ENCODE results near the gene SEMA7A.
A peak's percentile ranks its signal among the peaks of the same experiment; 100 is the strongest.
"Not testable (repeated sequence)": the region's sequence is repeated elsewhere in the genome, so short reads cannot be mapped to it uniquely, and the experiment has no call there.

The SEMA7A gene, protein sequence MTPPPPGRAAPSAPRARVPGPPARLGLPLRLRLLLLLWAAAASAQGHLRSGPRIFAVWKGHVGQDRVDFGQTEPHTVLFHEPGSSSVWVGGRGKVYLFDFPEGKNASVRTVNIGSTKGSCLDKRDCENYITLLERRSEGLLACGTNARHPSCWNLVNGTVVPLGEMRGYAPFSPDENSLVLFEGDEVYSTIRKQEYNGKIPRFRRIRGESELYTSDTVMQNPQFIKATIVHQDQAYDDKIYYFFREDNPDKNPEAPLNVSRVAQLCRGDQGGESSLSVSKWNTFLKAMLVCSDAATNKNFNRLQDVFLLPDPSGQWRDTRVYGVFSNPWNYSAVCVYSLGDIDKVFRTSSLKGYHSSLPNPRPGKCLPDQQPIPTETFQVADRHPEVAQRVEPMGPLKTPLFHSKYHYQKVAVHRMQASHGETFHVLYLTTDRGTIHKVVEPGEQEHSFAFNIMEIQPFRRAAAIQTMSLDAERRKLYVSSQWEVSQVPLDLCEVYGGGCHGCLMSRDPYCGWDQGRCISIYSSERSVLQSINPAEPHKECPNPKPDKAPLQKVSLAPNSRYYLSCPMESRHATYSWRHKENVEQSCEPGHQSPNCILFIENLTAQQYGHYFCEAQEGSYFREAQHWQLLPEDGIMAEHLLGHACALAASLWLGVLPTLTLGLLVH

DNA sequence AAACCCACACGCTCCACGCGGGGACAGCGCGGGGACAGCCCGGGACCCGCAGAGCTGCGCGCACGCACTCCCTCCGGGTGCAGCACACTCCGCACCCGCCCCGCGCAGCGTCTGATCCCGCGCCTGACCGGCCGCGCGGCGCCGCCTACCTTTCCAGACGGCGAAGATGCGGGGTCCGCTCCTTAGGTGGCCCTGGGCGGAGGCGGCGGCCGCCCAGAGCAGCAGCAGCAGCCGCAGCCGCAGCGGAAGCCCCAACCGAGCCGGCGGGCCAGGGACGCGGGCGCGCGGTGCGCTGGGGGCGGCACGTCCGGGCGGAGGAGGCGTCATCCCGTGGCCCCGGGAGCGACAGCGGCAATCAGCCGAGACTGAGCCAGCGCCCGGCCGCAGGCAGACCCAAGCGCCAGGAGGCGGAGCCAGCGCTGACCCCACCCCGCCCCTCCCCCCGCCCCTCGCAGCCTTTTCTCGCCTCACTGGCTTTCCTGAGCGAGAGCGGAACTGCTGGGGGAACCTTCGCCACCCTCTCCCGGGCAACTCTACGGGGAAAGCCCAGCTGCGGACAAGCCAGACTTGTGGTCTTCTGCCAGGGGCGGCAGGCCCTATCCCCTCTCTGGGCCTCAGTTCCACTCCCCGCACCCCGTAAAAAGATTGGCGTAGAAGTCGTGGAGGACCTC, at the start of gene SEMA7A:
Gene SEMA7A (minus strand): TSS at position 367 of the 671 bp plus-strand sequence. CDS start 40 bp downstream, at position 327.
- DNase-seq (ENCODE audit: low spot score), result peak; percentile 92

DNA sequence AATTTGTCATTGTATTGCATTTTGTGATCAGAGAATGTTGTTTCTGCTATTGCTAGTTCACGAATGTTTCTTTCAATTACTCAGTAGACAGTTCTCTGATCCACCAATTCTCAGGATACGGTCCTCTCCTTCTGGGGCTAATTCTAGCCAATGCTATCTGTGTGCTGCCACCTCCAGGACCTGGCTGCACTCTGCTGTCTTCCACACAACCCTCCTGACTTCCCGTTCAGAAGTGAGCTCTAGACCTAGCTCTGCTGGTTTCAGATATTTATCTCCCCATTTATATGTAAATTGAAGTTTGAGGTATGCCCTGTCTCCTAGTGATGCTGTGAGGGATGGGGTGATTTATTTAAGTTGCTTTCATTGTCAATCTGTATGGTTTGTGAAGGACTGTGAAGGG, 48.9 kb upstream of the SEMA7A start:
- DNase-seq (ENCODE audit: low spot score), result no peak

DNA sequence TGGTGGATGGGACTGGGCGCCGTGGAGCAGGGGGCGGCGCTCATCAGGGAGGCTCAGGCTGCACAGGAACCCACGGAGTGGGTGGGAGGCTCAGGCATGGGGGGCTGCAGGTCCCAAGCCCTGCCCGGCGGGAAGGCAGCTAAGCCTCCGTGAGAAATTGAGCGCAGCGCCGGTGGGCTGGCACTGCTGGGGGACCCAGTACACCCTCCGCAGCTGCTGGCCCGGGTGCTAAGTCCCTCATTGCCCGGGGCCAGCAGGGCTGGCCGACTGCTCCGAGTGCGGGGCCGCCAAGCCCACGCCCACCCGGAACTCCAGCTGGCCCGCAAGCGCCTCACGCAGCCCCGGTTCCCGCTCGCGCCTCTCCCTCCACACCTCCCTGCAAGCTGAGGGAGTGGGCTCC, 46.6 kb upstream of the SEMA7A start:
- DNase-seq (ENCODE audit: low spot score), result not testable (repeated sequence)

DNA sequence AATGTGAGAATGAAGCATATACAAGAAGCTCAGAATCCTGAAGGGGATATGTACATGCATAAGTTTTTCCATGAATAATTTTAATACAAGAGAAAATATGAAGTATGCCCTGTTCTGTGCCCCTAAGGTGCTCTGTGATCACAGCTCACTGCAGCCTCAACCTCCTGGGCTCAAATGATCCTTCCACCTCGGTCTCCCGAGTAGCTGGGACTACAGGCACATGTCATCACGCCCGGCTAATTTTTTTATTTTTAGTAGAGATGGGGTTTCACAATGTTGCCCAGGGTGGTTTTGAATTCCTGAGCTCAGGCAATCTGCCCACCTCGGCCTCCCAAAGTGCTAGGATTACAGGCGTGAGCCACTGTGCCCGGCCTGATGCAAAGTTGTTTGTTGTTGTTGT, 37.9 kb upstream of the SEMA7A start:
- DNase-seq (ENCODE audit: low spot score), result not testable (repeated sequence)

GRCh38 chr15:74470631-74471395, 37.1 kb upstream of the SEMA7A start:
- DNase-seq (ENCODE audit: low spot score), result no peak

GRCh38 chr15:74468341-74469032, 34.7 kb upstream of the SEMA7A start:
- DNase-seq (ENCODE audit: low spot score), result no peak

DNA sequence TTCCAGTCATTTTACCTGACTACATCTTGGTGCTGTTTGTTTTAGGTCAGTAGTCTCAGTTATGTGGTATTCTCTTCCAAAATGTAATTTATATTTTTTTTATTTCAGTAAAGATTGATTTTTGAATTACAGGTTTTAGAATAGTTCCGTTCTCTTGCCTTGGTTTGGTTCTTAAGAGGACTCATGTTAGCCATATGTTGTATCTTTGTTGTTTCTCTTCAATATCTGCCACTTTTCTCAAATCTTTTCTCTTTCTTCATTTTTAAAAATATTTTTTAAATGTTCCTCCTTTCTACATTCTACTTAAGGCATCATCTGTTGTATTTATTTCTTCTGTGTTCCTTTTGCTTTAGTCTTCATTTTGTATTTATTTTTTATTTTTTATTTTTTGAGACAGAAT, 32.8 kb upstream of the SEMA7A start:
- no peak for DNase-seq (ENCODE audit: low spot score)

DNA sequence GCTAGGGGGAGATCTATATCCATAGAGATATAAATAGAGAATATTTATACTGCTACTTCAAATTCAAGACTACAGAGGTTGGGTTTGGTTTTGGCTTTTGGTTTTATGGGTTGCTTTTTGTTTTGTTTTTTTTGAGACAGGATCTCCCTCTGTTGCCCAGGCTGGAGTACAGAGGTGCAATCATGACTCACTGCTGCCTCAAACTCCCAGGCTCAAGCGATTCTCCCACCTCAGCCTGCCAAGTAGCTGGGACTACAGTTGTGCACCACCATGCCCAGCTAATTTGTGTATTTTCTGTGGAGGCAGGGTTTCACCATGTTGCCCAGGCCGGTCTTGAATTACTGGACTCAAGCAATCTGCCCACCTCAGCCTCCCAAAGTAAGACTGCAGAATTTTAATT, 31.1 kb upstream of the SEMA7A start:
- no peak for DNase-seq (ENCODE audit: low spot score)

GRCh38 chr15:74464216-74464615, 30.5 kb upstream of the SEMA7A start:
- DNase-seq (ENCODE audit: low spot score), result no peak

DNA sequence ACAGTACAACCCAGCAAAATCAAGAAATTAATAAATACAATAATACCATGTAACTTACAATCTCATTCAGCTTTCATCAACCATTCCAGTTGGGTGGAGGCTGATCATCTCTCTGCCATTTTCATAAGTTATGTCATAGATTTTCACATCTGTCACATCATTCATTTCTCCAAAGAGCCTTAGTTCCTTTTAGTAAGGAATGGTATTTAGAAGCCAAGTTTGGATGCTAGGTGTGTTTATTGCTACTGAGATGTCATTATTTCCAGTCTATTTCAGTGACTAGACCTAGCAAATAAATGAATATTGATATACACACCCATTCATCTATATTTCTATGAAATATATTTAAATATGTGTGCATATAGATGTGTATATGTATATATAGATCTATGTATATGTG, 29.9 kb upstream of the SEMA7A start:
- DNase-seq (ENCODE audit: low spot score), result no peak

GRCh38 chr15:74461847-74462511, 28.2 kb upstream of the SEMA7A start:
- DNase-seq (ENCODE audit: low spot score), result no peak

- peak; percentile 96 for DNase-seq (ENCODE audit: low spot score)
Observed at GRCh38 chr15:74460871-74461846, 27.4 kb upstream of the SEMA7A start, which contains the start of gene UBL7. Gene UBL7 (minus strand): TSS chr15:74461160. CDS start chr15:74458867, 2,293 bp downstream.

- no peak for DNase-seq (ENCODE audit: low spot score)
Observed at GRCh38 chr15:74460298-74460697, 26.5 kb upstream of the SEMA7A start.

DNA sequence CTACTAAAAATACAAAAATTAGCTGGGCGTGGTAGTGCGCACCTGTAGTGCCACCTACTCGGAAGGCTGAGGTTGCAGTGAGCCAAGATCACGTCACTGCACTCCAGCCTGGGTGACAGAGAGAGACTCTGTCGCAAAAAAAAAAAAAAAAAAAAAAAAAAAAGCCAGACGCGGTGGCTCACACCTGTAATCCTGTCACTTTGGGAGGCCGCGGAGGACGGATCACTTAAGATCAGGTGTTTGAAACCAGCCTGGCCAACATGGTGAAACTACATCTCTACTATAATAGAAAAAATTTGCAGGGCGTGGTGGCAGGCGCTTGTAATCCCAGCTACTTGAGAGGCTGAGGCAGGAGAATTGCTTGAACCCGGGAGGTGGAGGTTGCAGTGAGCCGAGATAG, 26.0 kb upstream of the SEMA7A start:
- not testable (repeated sequence) for DNase-seq (ENCODE audit: low spot score)

GRCh38 chr15:74458473-74458872, 24.7 kb upstream of the SEMA7A start:
- no peak for DNase-seq (ENCODE audit: low spot score)

DNA sequence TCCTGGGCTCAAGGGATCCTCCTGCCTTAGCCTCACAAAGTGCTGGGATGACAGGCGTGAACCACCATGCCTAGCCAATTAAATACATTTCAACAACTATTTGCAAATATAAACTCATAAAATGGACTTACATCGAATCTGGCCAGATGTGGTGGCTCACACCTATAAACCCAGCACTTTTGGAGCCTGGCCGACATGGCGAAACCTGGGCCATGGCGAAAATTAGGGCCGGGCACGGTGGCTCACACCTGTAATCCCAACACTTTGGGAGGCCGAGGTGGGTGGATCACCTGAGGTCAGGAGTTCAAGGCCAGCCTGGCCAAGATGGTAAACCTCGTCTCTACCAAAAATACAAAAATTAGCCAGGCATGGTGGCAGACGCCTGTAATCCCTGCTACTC, 23.3 kb upstream of the SEMA7A start:
- not testable (repeated sequence) for DNase-seq (ENCODE audit: low spot score)

GRCh38 chr15:74454764-74455500, 21.2 kb upstream of the SEMA7A start:
- no peak for DNase-seq (ENCODE audit: low spot score)

- DNase-seq (ENCODE audit: low spot score), result no peak
Observed at GRCh38 chr15:74453925-74454763, 20.4 kb upstream of the SEMA7A start.
